H9 (cell line): ENCODE measurements around the gene DDX49. TPM values are rescaled to one million over a fixed set of nuclear protein-coding genes. Genes with fewer than 3 reads are reported as not detected.

Source experiments
- DNase-seq: peaks from one replicate; pipeline ENCODE4 v3.0.0-alpha.2; 2017
- H2AFZ ChIP-seq: one replicate; pipeline ENCODE4 v1.6.1; 2013; ENCODE audit warnings: mild to moderate bottlenecking, low read length, control low read depth, moderate library complexity
- H2AK5ac ChIP-seq: 2 replicates; pipeline ENCODE4 v1.6.1; 2013; ENCODE audit warnings: low read length, control low read depth, mixed read lengths; ENCODE audit not compliant: insufficient read length
- H2BK120ac ChIP-seq: one replicate; pipeline ENCODE4 v1.6.1; 2013; ENCODE audit warnings: low read depth, mild to moderate bottlenecking, low read length, control low read depth, inconsistent platforms; ENCODE audit not compliant: poor library complexity, severe bottlenecking
- H2BK12ac ChIP-seq: 2 replicates; pipeline ENCODE4 v1.6.1; 2013; ENCODE audit warnings: low read length, control low read depth, mixed read lengths, low read depth; ENCODE audit not compliant: insufficient read length
- H2BK15ac ChIP-seq: 2 replicates; pipeline ENCODE4 v1.6.1; 2013; ENCODE audit warnings: low read depth, low read length, control low read depth
- H2BK20ac ChIP-seq: one replicate; pipeline ENCODE4 v1.6.1; 2013; ENCODE audit warnings: low read depth, mild to moderate bottlenecking, low read length, control low read depth, inconsistent platforms; ENCODE audit not compliant: poor library complexity, severe bottlenecking
- H2BK5ac ChIP-seq: 2 replicates; pipeline ENCODE4 v1.6.1; 2013; ENCODE audit warnings: low read length, control low read depth, mixed read lengths; ENCODE audit not compliant: insufficient read length
- H3K14ac ChIP-seq: 2 replicates; pipeline ENCODE4 v1.6.1; 2013; ENCODE audit warnings: low read length, control low read depth; ENCODE audit not compliant: insufficient read depth
- H3K18ac ChIP-seq: 2 replicates; pipeline ENCODE4 v1.6.1; 2013; ENCODE audit warnings: low read depth, mild to moderate bottlenecking, mixed read lengths, low read length, control low read depth; ENCODE audit not compliant: insufficient read length
- H3K23ac ChIP-seq: 2 replicates; pipeline ENCODE4 v1.6.1; 2013; ENCODE audit warnings: low read length, control low read depth, mixed read lengths, low read depth; ENCODE audit not compliant: insufficient read length
- H3K23me2 ChIP-seq: 2 replicates; pipeline ENCODE4 v1.6.1; 2013; ENCODE audit warnings: low read depth, mild to moderate bottlenecking, mixed read lengths, low read length, control low read depth; ENCODE audit not compliant: insufficient read length, poor library complexity, severe bottlenecking
- H3K27ac ChIP-seq: 2 replicates; pipeline ENCODE4 v1.5.1; 2013; ENCODE audit warnings: low read length, control low read depth, mixed read lengths, low read depth; ENCODE audit not compliant: insufficient read length
- H3K27me3 ChIP-seq: 2 replicates; pipeline ENCODE4 v1.6.1; 2013; ENCODE audit warnings: low read length, control low read depth, inconsistent platforms; ENCODE audit not compliant: insufficient read depth
- H3K4ac ChIP-seq: 2 replicates; pipeline ENCODE4 v1.6.1; 2013; ENCODE audit warnings: low read depth, mild to moderate bottlenecking, control low read depth, inconsistent platforms, low read length, moderate library complexity
- H3K4me1 ChIP-seq: 2 replicates; pipeline ENCODE4 v1.6.1; 2013; ENCODE audit warnings: low read length, control low read depth, inconsistent platforms; ENCODE audit not compliant: insufficient read depth
- H3K4me2 ChIP-seq: 2 replicates; pipeline ENCODE4 v1.6.1; 2013; ENCODE audit warnings: low read length, control low read depth, mixed read lengths; ENCODE audit not compliant: insufficient read length, insufficient read depth
- H3K56ac ChIP-seq: 2 replicates; pipeline ENCODE4 v1.6.1; 2013; ENCODE audit warnings: low read depth, mild to moderate bottlenecking, mixed read lengths, low read length, control low read depth; ENCODE audit not compliant: insufficient read length
- H3K79me1 ChIP-seq: 2 replicates; pipeline ENCODE4 v1.6.1; 2013; ENCODE audit warnings: low read depth, mild to moderate bottlenecking, moderate library complexity, low read length, control low read depth, inconsistent platforms; ENCODE audit not compliant: insufficient read depth, poor library complexity, severe bottlenecking
- H3K79me2 ChIP-seq: 2 replicates; pipeline ENCODE4 v1.6.1; 2013; ENCODE audit warnings: low read length, control low read depth, inconsistent platforms; ENCODE audit not compliant: insufficient read depth
- H3K9ac ChIP-seq: 2 replicates; pipeline ENCODE4 v1.6.1; 2013; ENCODE audit warnings: low read length, control low read depth, mixed read lengths; ENCODE audit not compliant: insufficient read length; ENCODE audit errors: extremely low read depth
- H3K9me3 ChIP-seq: one replicate; pipeline ENCODE4 v1.6.1; 2013; ENCODE audit warnings: low read depth, low read length, inconsistent platforms; ENCODE audit not compliant: control insufficient read depth
- H3T11ph ChIP-seq: one replicate; pipeline ENCODE4 v1.6.1; 2013; ENCODE audit warnings: mild to moderate bottlenecking, low read length, control low read depth, inconsistent platforms
- H4K20me1 ChIP-seq: one replicate; pipeline ENCODE4 v1.6.1; 2013; ENCODE audit not compliant: control insufficient read depth, insufficient read length, insufficient read depth
- H4K5ac ChIP-seq: 2 replicates; pipeline ENCODE4 v1.6.1; 2013; ENCODE audit warnings: low read depth, mild to moderate bottlenecking, mixed read lengths, low read length, control low read depth; ENCODE audit not compliant: insufficient read length
- H4K8ac ChIP-seq: replicated peaks from 2 replicates; pipeline ENCODE4 v1.6.1; 2013; ENCODE audit warnings: low read length, control low read depth, mixed read lengths, low read depth; ENCODE audit not compliant: insufficient read length
- H4K91ac ChIP-seq: 2 replicates; pipeline ENCODE4 v1.6.1; 2013; ENCODE audit warnings: low read depth, mild to moderate bottlenecking, moderate library complexity, mixed read lengths, low read length, control low read depth; ENCODE audit not compliant: insufficient read length
- H3K27ac Mint-ChIP-seq, 3 experiments: 2 replicates in 2 of 3; 3 replicates in 1 of 3; pipeline ENCODE4 v1.8.0; 2020 to 2021; ENCODE audit warnings: mixed read lengths in 3 of 3, mild to moderate bottlenecking in 1 of 3, moderate library complexity in 1 of 3
- H3K27me3 Mint-ChIP-seq: 2 replicates; pipeline ENCODE4 v1.8.0; 2021; ENCODE audit warnings: low read depth, mild to moderate bottlenecking, moderate library complexity, mixed read lengths
- H3K36me3 Mint-ChIP-seq, 3 experiments: 2 replicates in 2 of 3; 3 replicates in 1 of 3; pipeline ENCODE4 v1.8.0; 2020 to 2021; ENCODE audit warnings: low read depth in 3 of 3, mixed read lengths in 3 of 3; ENCODE audit not compliant: insufficient read depth in 1 of 3
- H3K4me1 Mint-ChIP-seq, 2 experiments: 2 replicates each; pipeline ENCODE4 v1.8.0; 2020; ENCODE audit warnings: mixed read lengths in 2 of 2
- H3K4me3 Mint-ChIP-seq, 2 experiments: 2 replicates in 1 of 2; 3 replicates in 1 of 2; pipeline ENCODE4 v1.8.0; 2020 to 2021; ENCODE audit warnings: mild to moderate bottlenecking in 2 of 2, mixed read lengths in 2 of 2, moderate library complexity in 1 of 2
- H3K9me3 Mint-ChIP-seq, 2 experiments: 2 replicates in 1 of 2; 3 replicates in 1 of 2; pipeline ENCODE4 v1.8.0; 2020; ENCODE audit warnings: mild to moderate bottlenecking in 2 of 2, mixed read lengths in 2 of 2, moderate library complexity in 1 of 2
- WGBS: extraction: QIAGEN DNeasy Blood & Tissue Kit; methylation state at CpG from one replicate; pipeline ENCODE4 v1.1.7; 2013; ENCODE audit warnings: missing lambda C conversion rate, low lambda C conversion rate, mixed read lengths; ENCODE audit not compliant: insufficient read length; ENCODE audit errors: extremely low coverage; 5-methylcytosine and 5-hydroxymethylcytosine counted together
- total RNA-seq: library from RNA; stranded (reverse); gene quantifications from 2 replicates; pipeline ENCODE4 v1.2.1, GENCODE V29; 2021
- TF ChIP-seq, protein P1 (sequence below): fragments of 200-600 bp; sonication (generic); conservative IDR thresholded peaks from 3 replicates; pipeline ENCODE4 v1.8.0; 2021; ENCODE audit warnings: antibody characterized with exemption, mild to moderate bottlenecking

The DDX49 gene
- total RNA-seq, 1 experiment from 2014 or later = 52.3 TPM

DNA sequence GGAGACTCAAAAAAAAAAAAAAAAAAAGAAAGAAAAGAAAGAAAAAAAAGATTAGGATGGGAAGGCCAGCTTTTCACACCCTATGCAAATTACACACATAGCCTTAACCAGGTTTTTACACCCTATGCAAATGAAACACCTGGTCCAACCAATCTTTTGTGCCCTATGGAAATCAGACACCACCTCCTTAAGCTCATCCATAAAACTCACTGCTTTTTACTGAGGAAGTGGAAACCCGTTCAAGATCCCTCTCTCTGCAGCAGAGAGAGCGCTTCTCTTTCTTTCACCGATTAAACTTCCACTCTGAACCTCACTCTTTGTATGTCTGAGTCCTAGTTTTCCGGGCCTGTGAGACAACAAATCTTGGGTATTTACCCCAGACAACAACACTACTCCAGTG, 46.8 kb downstream of the DDX49 start:
- no peaks in the 10 kb centered on the region for H3K79me2 ChIP-seq
- Mint-ChIP-seq H3K4me3 (no peak overlapping the region), H3K9me3 (peaks cover 3 to 4% of the 10 kb centered on the region in 2 experiments; a peak in 3 of 5 replicates), H3K36me3 (peaks cover 0 to 4% (median 0%) of the 10 kb centered on the region in 3 experiments; a peak in 1 of 7 replicates), H3K27ac (peak overlapping the region; percentile 10 to 95 (median 70); a peak in 4 of 7 replicates), H3K27me3 (peaks cover 14% of the 10 kb centered on the region), H3K4me1 (peaks cover 6 to 25% of the 10 kb centered on the region in 2 experiments)
- H4K5ac ChIP-seq = no peak overlapping the region
- H3T11ph ChIP-seq = no peak overlapping the region
- H3K14ac ChIP-seq = no peak overlapping the region
- H2BK120ac ChIP-seq = no peak overlapping the region
- no peak overlapping the region for H2AK5ac ChIP-seq
- peak overlapping the region; percentile 87 for H2AFZ ChIP-seq
- no peak overlapping the region for H2BK15ac ChIP-seq
- no peak overlapping the region for H3K4ac ChIP-seq
- no peak overlapping the region for H3K23ac ChIP-seq
- H3K18ac ChIP-seq = no peak overlapping the region
- peak; percentile 44 for DNase-seq
- no peaks in the 10 kb centered on the region for H3K4me1 ChIP-seq
- no peak overlapping the region for H2BK5ac ChIP-seq
- no peaks in the 10 kb centered on the region for H3K23me2 ChIP-seq
- no peaks in the 10 kb centered on the region for H3K79me1 ChIP-seq
- H3K27me3 ChIP-seq = no peaks in the 10 kb centered on the region
- H3K27ac ChIP-seq = no peak overlapping the region
- H4K8ac ChIP-seq = no peak overlapping the region
- no peak overlapping the region for H2BK12ac ChIP-seq
- WGBS = no CpG with 5 or more reads among the region's 4 CpGs
- TF ChIP-seq, protein P1, sequence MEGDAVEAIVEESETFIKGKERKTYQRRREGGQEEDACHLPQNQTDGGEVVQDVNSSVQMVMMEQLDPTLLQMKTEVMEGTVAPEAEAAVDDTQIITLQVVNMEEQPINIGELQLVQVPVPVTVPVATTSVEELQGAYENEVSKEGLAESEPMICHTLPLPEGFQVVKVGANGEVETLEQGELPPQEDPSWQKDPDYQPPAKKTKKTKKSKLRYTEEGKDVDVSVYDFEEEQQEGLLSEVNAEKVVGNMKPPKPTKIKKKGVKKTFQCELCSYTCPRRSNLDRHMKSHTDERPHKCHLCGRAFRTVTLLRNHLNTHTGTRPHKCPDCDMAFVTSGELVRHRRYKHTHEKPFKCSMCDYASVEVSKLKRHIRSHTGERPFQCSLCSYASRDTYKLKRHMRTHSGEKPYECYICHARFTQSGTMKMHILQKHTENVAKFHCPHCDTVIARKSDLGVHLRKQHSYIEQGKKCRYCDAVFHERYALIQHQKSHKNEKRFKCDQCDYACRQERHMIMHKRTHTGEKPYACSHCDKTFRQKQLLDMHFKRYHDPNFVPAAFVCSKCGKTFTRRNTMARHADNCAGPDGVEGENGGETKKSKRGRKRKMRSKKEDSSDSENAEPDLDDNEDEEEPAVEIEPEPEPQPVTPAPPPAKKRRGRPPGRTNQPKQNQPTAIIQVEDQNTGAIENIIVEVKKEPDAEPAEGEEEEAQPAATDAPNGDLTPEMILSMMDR = no peak
- H3K4me2 ChIP-seq = no peak overlapping the region
- H3K9ac ChIP-seq = no peak overlapping the region
- H2BK20ac ChIP-seq = no peak overlapping the region
- no peak overlapping the region for H4K91ac ChIP-seq
- no peak overlapping the region for H3K56ac ChIP-seq
- no peaks in the 10 kb centered on the region for H4K20me1 ChIP-seq
- H3K9me3 ChIP-seq = no peaks in the 10 kb centered on the region
